Keratinocyte (primary cell): ENCODE measurements around the gene TYMS. TPM values are rescaled to one million over a fixed set of nuclear protein-coding genes. Genes with fewer than 3 reads are reported as not detected.

Experiments
- DNase-seq: peaks from one replicate; pipeline ENCODE4 v3.0.0-alpha.2; 2011; ENCODE audit warnings: low read depth, missing footprints, low spot score
- FAIRE-seq: peaks from 2 replicates; lab custom pipeline; 2011; peaks lifted over from hg19 to GRCh38; lab: Jason Lieb, UNC
- H2AFZ ChIP-seq: 2 replicates; pipeline ENCODE4 v1.6.0; 2012; ENCODE audit warnings: low read length, control low read depth, inconsistent platforms; ENCODE audit not compliant: control insufficient read depth
- H3K27ac ChIP-seq: 2 replicates; pipeline ENCODE4 v1.5.1; 2011; ENCODE audit warnings: low read length; ENCODE audit not compliant: control insufficient read depth, insufficient read depth
- H3K27me3 ChIP-seq: 3 replicates; pipeline ENCODE4 v1.6.0; 2011; ENCODE audit warnings: low read length; ENCODE audit not compliant: control insufficient read depth, insufficient read depth; ENCODE audit errors: extremely low read depth
- H3K36me3 ChIP-seq, 2 experiments: 2 replicates in 1 of 2; 3 replicates in 1 of 2; pipeline ENCODE4 v1.5.1; 2011; ENCODE audit warnings: low read length in 2 of 2, mild to moderate bottlenecking in 1 of 2; ENCODE audit not compliant: control insufficient read depth in 2 of 2, insufficient read depth in 2 of 2; ENCODE audit errors: extremely low read depth in 1 of 2
- H3K4me1 ChIP-seq: 3 replicates; pipeline ENCODE4 v1.5.1; 2011; ENCODE audit warnings: low read length; ENCODE audit not compliant: control insufficient read depth, insufficient read depth; ENCODE audit errors: extremely low read depth
- H3K4me2 ChIP-seq: 3 replicates; pipeline ENCODE4 v1.6.0; 2011; ENCODE audit warnings: low read depth, low read length; ENCODE audit not compliant: control insufficient read depth, insufficient read depth; ENCODE audit errors: extremely low read depth
- H3K4me3 ChIP-seq, 3 experiments: fragments of 200-600 bp in 1 of 3; sonication (generic) in 1 of 3; 2 replicates in 2 of 3; 3 replicates in 1 of 3; pipeline ENCODE4 v1.5.1; 2011 to 2016; ENCODE audit warnings: low read length in 3 of 3, mild to moderate bottlenecking in 3 of 3, control low read depth in 2 of 3, inconsistent platforms in 1 of 3, low read depth in 1 of 3, mixed read lengths in 1 of 3, mixed run types in 1 of 3, moderate library complexity in 1 of 3; ENCODE audit not compliant: control insufficient read depth in 2 of 3, insufficient read depth in 2 of 3; ENCODE audit errors: extremely low read depth in 1 of 3
- H3K79me2 ChIP-seq: 2 replicates; pipeline ENCODE4 v1.6.0; 2012; ENCODE audit warnings: low read length; ENCODE audit not compliant: control insufficient read depth, insufficient read depth
- H3K9ac ChIP-seq: 3 replicates; pipeline ENCODE4 v1.6.0; 2011; ENCODE audit warnings: low read length; ENCODE audit not compliant: control insufficient read depth, insufficient read depth; ENCODE audit errors: extremely low read depth
- H3K9me1 ChIP-seq: 3 replicates; pipeline ENCODE4 v1.6.0; 2011; ENCODE audit warnings: low read length; ENCODE audit not compliant: control insufficient read depth, insufficient read depth; ENCODE audit errors: extremely low read depth
- H3K9me3 ChIP-seq: 2 replicates; pipeline ENCODE4 v1.5.1; 2012; ENCODE audit warnings: low read depth, low read length; ENCODE audit not compliant: control insufficient read depth
- H4K20me1 ChIP-seq: 3 replicates; pipeline ENCODE4 v1.6.0; 2011; ENCODE audit warnings: low read length; ENCODE audit not compliant: control insufficient read depth, insufficient read depth; ENCODE audit errors: extremely low read depth
- EZH2 ChIP-seq: IDR thresholded peaks from one replicate; pipeline ENCODE4 v1.6.1; 2012; ENCODE audit warnings: inconsistent platforms, mild to moderate bottlenecking, low read length, moderate library complexity
- dilution Hi-C: fragments of 300-500 bp; cut with MboI; formaldehyde crosslinking; loops from one replicate; pipeline ENCODE4 v1.7.0; 2020; ENCODE audit warnings: low sequenced_read_pairs; ENCODE audit not compliant: extremely low pct_ligation_motif_present
- polyA plus RNA-seq, 5 experiments: library from polyadenylated mRNA; depleted of rRNA in 3 of 5; stranded (reverse) in 3 of 5; stranded (forward) in 1 of 5; unstranded in 1 of 5; fragments of >200 nt; gene quantifications; 1 replicate in 1 of 5; 2 replicates in 3 of 5; 3 replicates in 1 of 5; pipeline versions ENCODE4 v1.2.1 to v1.2.3, GENCODE V29; 2011 to 2012; ENCODE audit warnings: missing spikeins in 2 of 5, low read depth in 1 of 5, low replicate concordance in 1 of 5
- TF ChIP-seq, protein P1 (sequence below), 3 experiments: IDR thresholded peaks in 1 of 3; conservative IDR thresholded peaks in 1 of 3; optimal IDR thresholded peaks in 1 of 3; 2 replicates in 2 of 3; 3 replicates in 1 of 3; pipeline versions ENCODE3 to v1.5.1; 2011; ENCODE audit warnings: low read length in 3 of 3, mild to moderate bottlenecking in 3 of 3, moderate library complexity in 2 of 3, control low read depth in 1 of 3, inconsistent platforms in 1 of 3; ENCODE audit not compliant: insufficient read depth in 2 of 3; ENCODE audit errors: extremely low read depth in 1 of 3

TYMS gene
- polyA plus RNA-seq, 1 donor (not counting 4 experiments of a cell fraction or from before 2014, with no cell fraction given), result 39.9 TPM

DNA sequence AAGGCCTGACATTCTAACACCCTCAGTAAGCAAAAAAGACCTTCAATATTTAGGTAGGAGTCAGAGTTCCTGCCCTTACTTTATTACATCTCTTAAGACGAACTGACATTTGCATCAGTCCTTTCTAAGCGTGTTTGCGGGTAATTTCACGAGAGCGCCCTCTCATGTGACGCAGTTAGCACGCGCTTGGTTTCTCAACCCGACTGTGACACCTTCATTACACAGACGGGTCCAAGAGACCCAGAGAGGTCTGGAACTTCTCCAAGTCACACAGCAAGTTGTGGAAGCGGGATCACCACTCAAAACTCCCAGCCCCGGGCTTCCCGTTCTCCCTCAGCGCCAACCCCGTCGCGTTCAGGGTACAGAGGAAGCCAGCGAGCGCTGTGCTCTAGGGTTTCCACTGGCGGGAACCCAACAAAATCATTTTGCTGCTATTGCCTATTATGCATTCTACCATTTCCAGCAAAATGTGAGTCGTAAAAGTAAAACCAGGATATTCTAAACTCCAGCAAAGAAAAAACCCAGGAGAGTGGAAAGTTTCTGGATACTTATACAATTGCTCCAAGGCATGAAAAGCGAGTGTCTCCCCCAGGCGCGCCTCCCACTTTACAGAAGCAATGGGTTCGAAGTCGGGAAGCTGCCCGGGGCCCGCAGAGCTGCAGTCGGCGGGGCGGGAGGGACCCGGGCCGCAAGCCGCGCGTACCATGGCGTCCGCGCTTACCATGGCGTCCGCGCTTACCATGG lies 54.4 kb downstream of the TYMS start:
- Histone ChIP-seq H2AFZ (peak overlapping the region; percentile 24), H3K9ac (peak overlapping the region; percentile 96), H3K4me3 (peak overlapping the region; percentile 65 to 86 (median 85)), H4K20me1 (no peaks in the 10 kb centered on the region), H3K4me2 (peak overlapping the region; percentile 90), H3K36me3 (peaks cover 3 to 9% of the 10 kb centered on the region in 2 experiments), H3K4me1 (peaks cover 17% of the 10 kb centered on the region), H3K9me3 (no peaks in the 10 kb centered on the region), H3K9me1 (no peaks in the 10 kb centered on the region), H3K27ac (peak overlapping the region; percentile 88), H3K79me2 (peaks cover 35% of the 10 kb centered on the region), H3K27me3 (no peaks in the 10 kb centered on the region)
- FAIRE-seq (peak; percentile 41), DNase-seq (no peak)
- TF ChIP-seq, protein P1, sequence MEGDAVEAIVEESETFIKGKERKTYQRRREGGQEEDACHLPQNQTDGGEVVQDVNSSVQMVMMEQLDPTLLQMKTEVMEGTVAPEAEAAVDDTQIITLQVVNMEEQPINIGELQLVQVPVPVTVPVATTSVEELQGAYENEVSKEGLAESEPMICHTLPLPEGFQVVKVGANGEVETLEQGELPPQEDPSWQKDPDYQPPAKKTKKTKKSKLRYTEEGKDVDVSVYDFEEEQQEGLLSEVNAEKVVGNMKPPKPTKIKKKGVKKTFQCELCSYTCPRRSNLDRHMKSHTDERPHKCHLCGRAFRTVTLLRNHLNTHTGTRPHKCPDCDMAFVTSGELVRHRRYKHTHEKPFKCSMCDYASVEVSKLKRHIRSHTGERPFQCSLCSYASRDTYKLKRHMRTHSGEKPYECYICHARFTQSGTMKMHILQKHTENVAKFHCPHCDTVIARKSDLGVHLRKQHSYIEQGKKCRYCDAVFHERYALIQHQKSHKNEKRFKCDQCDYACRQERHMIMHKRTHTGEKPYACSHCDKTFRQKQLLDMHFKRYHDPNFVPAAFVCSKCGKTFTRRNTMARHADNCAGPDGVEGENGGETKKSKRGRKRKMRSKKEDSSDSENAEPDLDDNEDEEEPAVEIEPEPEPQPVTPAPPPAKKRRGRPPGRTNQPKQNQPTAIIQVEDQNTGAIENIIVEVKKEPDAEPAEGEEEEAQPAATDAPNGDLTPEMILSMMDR (optimal IDR thresholded peaks at IDR 0.05 in 1 of 3, IDR thresholded peaks at IDR 0.05 in 1 of 3, conservative IDR thresholded peaks at IDR 0.05 in 1 of 3; ENCODE audit: extremely low read depth in 1 of 3, insufficient read depth in 2 of 3, low read length in 3 of 3), result peak in 1 of 3 experiments; percentile 67
- no peak for TF ChIP-seq EZH2
- dilution Hi-C loops, result no loop called here

DNA sequence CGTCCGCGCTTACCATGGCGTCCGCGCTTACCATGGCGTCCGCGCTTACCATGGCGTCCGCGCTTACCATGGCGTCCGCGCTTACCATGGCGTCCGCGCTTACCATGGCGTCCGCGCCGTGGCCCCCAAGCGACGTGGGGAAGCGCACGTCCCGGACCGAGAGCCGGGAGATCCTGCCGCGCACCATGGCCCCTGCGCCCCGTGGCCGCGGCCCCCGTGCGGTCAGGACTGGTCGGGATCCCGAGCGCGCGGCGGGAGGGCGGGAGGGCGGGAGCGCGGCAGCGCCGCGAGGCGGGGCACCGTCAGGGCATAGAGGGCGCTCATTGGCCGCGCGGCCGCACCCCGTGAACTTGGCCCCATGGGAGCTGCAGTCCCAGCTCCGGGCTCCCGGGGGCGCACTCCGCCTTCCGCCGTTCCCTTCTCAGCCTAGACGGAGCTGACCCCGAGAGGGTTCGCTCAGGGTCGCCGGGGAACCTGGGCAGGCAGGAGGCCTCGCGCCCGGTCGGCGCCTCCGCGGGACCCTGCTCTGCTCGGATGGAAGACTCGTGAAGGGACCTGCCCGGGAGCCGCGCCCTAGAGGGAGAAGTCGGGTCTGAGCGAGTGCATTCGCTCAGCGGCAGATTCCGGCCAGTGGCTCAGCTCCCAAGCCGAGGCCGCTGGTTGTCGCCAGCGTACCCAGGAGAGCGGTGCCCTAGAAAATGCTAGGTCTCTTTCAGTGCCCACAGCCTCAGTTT lies 55.1 kb downstream of the TYMS start, which contains the start of gene ENOSF1:
Gene ENOSF1 (minus strand): TSS at position 230 of the 734 bp plus-strand sequence. CDS start 43 bp downstream, at position 187.
- FAIRE-seq, result no peak
- dilution Hi-C loops, result no loop called here

More for the DNA sequence above, 55.1 kb downstream of the TYMS start, which contains the start of gene ENOSF1:
- Histone ChIP-seq H3K4me3 (peak within 1 kb of the TSS; percentile 65 to 86 (median 85)), H3K4me2 (peak within 1 kb of the TSS; percentile 90), H3K9me3 (no peaks in the 10 kb centered on the region), H3K9ac (peak within 1 kb of the TSS; percentile 96), H3K9me1 (no peaks in the 10 kb centered on the region), H3K79me2 (peaks cover 35% of the 10 kb centered on the region), H3K27ac (peak within 1 kb of the TSS; percentile 88), H3K36me3 (peaks cover 3 to 9% of the 10 kb centered on the region in 2 experiments), H4K20me1 (no peaks in the 10 kb centered on the region), H3K4me1 (peaks cover 14% of the 10 kb centered on the region), H3K27me3 (no peaks in the 10 kb centered on the region), H2AFZ (peak within 1 kb of the TSS; percentile 89)
- TF ChIP-seq, protein P1 (optimal IDR thresholded peaks at IDR 0.05 in 1 of 3, IDR thresholded peaks at IDR 0.05 in 1 of 3, conservative IDR thresholded peaks at IDR 0.05 in 1 of 3; ENCODE audit: extremely low read depth in 1 of 3, insufficient read depth in 2 of 3, low read length in 3 of 3), result peak; percentile 54 to 90 (median 78)
- TF ChIP-seq EZH2, result no peak
- DNase-seq, result no peak
